Fibroblast of mammary gland (primary cell): Measurements from ENCODE around the gene TSPY4.
"Not testable (repeated sequence)": the region's sequence is repeated elsewhere in the genome, so short reads cannot be mapped to it uniquely, and the experiment has no call there.

Source experiments
- DNase-seq: peaks from one replicate; pipeline ENCODE4 v3.0.0-alpha.2; 2010; ENCODE audit warnings: low read depth
- H3K4me3 ChIP-seq: 2 replicates; pipeline ENCODE4 v1.5.1; 2011; ENCODE audit warnings: low read depth, mild to moderate bottlenecking, low read length, moderate library complexity; ENCODE audit not compliant: control insufficient read depth
- TF ChIP-seq, protein P1 (sequence below): conservative IDR thresholded peaks from 2 replicates; pipeline ENCODE4 v1.5.1; 2011; ENCODE audit warnings: low read depth, low read length, inconsistent platforms; ENCODE audit not compliant: control insufficient read depth, insufficient read depth

TSPY4 gene

DNA sequence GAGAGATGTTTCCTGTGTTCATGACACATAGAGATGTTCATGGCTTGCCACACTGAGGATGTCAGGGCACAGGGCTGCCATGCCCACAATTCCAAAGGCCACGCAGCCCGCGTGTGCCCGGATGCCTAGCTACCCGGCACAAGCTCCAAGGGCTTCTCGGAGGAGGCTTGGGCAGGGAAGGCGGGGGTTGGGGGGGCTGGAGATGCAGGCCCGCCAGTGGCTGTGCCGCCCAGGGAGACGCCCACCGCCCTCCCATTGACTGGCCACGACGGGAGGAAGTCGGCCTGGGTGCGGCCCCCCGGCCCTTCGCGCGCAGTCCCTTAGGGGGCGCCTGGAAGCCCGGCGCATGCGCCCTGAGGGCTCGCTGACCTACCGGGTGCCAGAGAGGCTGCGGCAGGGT, at the start of gene TSPY4:
Gene TSPY4 (plus strand): TSS at position 301 of the 400 bp plus-strand sequence. CDS start 46 bp downstream, at position 347.
- DNase-seq, H3K4me3 ChIP-seq: not testable (repeated sequence)

DNA sequence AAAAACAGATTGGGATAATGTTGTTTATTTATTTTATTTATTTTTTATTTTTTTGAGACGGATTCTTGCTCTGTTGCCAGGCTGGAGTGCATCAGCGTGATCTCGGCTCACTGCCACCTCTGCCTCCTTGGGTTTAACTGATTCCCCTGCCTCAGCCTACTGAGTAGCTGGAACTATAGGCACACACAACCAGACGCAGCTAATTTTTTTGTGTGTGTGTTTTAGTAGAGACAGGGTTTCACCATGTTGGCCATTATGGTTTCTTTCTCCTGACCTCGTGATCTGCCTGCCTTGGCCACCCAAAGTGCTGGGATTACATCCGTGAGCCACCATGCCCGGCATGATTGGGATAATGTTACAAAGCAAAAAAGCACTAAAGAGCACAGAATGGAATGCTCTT, 16.3 kb upstream of the TSPY4 start:
- H3K4me3 ChIP-seq = no peak overlapping the region
- DNase-seq = no peak
- TF ChIP-seq, protein P1, sequence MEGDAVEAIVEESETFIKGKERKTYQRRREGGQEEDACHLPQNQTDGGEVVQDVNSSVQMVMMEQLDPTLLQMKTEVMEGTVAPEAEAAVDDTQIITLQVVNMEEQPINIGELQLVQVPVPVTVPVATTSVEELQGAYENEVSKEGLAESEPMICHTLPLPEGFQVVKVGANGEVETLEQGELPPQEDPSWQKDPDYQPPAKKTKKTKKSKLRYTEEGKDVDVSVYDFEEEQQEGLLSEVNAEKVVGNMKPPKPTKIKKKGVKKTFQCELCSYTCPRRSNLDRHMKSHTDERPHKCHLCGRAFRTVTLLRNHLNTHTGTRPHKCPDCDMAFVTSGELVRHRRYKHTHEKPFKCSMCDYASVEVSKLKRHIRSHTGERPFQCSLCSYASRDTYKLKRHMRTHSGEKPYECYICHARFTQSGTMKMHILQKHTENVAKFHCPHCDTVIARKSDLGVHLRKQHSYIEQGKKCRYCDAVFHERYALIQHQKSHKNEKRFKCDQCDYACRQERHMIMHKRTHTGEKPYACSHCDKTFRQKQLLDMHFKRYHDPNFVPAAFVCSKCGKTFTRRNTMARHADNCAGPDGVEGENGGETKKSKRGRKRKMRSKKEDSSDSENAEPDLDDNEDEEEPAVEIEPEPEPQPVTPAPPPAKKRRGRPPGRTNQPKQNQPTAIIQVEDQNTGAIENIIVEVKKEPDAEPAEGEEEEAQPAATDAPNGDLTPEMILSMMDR = no peak

DNA sequence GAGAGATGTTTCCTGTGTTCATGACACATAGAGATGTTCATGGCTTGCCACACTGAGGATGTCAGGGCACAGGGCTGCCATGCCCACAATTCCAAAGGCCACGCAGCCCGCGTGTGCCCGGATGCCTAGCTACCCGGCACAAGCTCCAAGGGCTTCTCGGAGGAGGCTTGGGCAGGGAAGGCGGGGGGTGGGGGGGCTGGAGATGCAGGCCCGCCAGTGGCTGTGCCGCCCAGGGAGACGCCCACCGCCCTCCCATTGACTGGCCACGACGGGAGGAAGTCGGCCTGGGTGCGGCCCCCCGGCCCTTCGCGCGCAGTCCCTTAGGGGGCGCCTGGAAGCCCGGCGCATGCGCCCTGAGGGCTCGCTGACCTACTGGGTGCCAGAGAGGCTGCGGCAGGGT, 20.2 kb downstream of the TSPY4 start, which contains the start of gene TSPY8:
Gene TSPY8 (plus strand): TSS at position 301 of the 400 bp plus-strand sequence. CDS start 46 bp downstream, at position 347.
- DNase-seq, H3K4me3 ChIP-seq: not testable (repeated sequence)
